Measurements from ENCODE around the gene HOTAIR.

Gene HOTAIR

GRCh38 chr12:53972152-53972702 lies 2.5 kb downstream of the HOTAIR start:
- DNase-seq = no peak

- no peak for DNase-seq
Measured at GRCh38 chr12:53971686-53972085, 3.1 kb downstream of the HOTAIR start.

GRCh38 chr12:53971129-53971528 lies 3.6 kb downstream of the HOTAIR start:
- DNase-seq = no peak

- DNase-seq = no peak
Measured at GRCh38 chr12:53970451-53970850, 4.3 kb downstream of the HOTAIR start.

GRCh38 chr12:53969588-53970259 lies 5.0 kb downstream of the HOTAIR start:
- no peak for DNase-seq

- DNase-seq = no peak
Measured at GRCh38 chr12:53968214-53969127, 6.3 kb downstream of the HOTAIR start.

- DNase-seq = no peak
Measured at GRCh38 chr12:53967421-53967925, 7.3 kb downstream of the HOTAIR start.

GRCh38 chr12:53966385-53967133 lies 8.2 kb downstream of the HOTAIR start:
- DNase-seq = no peak

GRCh38 chr12:53966085-53966384 lies 8.7 kb downstream of the HOTAIR start:
- no peak for DNase-seq

GRCh38 chr12:53965281-53966084 lies 9.3 kb downstream of the HOTAIR start:
- DNase-seq = no peak

- DNase-seq = no peak
Measured at GRCh38 chr12:53964315-53964713, 10.4 kb downstream of the HOTAIR start.

GRCh38 chr12:53963434-53964314 lies 11.1 kb downstream of the HOTAIR start:
- no peak for DNase-seq

GRCh38 chr12:53963005-53963404 lies 11.7 kb downstream of the HOTAIR start:
- no peak for DNase-seq

- no peak for DNase-seq
Measured at GRCh38 chr12:53961025-53961761, 13.6 kb downstream of the HOTAIR start.

GRCh38 chr12:53960187-53961024 lies 14.3 kb downstream of the HOTAIR start:
- DNase-seq = no peak

- DNase-seq = no peak
Measured at GRCh38 chr12:53959314-53959713, 15.4 kb downstream of the HOTAIR start.

GRCh38 chr12:53958128-53958527 lies 16.6 kb downstream of the HOTAIR start:
- no peak for DNase-seq

- no peak for DNase-seq
Measured at GRCh38 chr12:53956914-53957536, 17.7 kb downstream of the HOTAIR start.

Measured in inflammatory macrophage treated with lipopolysaccharide for 4 hours (primary cell).